Measurements from ENCODE around the gene WASF2. TPM values are rescaled to one million over a fixed set of nuclear protein-coding genes. Genes with fewer than 3 reads are reported as not detected.

The WASF2 gene
- total RNA-seq, 1 donor from 2014 or later = 35.0 TPM

DNA sequence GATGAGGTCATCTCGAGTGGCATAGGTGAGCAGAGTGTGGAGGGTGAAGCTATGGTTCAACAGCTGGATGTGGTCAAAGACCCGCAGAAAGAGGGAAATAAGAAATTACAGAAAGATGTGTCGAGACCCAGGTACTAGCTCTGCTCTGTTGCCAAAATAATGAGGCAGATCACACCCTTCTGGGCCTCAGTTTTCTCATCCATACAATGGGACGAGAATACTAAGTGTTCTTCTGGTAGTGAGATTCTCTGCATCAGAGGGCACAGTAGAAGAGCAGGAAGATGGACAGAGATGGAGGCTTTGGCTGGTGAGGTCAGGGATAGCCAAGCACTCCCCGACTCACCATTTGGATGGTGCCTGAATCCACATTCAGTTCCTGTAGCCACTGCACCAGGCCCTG is 134.3 kb downstream of the WASF2 start:
- Mint-ChIP-seq H3K36me3 (peaks cover 8% of the 10 kb centered on the region), H3K4me3 (peak overlapping the region; percentile 30), H3K4me1 (peaks cover 28% of the 10 kb centered on the region), H3K27me3 (ENCODE audit: insufficient read depth, low read depth) (peaks cover 31% of the 10 kb centered on the region), H3K27ac (no peak overlapping the region), H3K9me3 (no peaks in the 10 kb centered on the region)
- H3K79me2 ChIP-seq (ENCODE audit: low read depth) = no peaks in the 10 kb centered on the region
- H3K4me2 ChIP-seq = no peak overlapping the region
- TF ChIP-seq EZH2phosphoT487 (IDR thresholded peaks at IDR 0.05) (no peak), EZH2 (IDR thresholded peaks at IDR 0.05) (no peak)
- TF ChIP-seq, protein P1, sequence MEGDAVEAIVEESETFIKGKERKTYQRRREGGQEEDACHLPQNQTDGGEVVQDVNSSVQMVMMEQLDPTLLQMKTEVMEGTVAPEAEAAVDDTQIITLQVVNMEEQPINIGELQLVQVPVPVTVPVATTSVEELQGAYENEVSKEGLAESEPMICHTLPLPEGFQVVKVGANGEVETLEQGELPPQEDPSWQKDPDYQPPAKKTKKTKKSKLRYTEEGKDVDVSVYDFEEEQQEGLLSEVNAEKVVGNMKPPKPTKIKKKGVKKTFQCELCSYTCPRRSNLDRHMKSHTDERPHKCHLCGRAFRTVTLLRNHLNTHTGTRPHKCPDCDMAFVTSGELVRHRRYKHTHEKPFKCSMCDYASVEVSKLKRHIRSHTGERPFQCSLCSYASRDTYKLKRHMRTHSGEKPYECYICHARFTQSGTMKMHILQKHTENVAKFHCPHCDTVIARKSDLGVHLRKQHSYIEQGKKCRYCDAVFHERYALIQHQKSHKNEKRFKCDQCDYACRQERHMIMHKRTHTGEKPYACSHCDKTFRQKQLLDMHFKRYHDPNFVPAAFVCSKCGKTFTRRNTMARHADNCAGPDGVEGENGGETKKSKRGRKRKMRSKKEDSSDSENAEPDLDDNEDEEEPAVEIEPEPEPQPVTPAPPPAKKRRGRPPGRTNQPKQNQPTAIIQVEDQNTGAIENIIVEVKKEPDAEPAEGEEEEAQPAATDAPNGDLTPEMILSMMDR (IDR thresholded peaks at IDR 0.05) = no peak
- no peaks in the 10 kb centered on the region for H3K9me3 ChIP-seq (ENCODE audit: low read depth)
- H3K36me3 ChIP-seq = no peaks in the 10 kb centered on the region
- peaks cover 16% of the 10 kb centered on the region for H3K4me1 ChIP-seq
- DNase-seq (ENCODE audit: low spot score) = no peak
- H3K27ac ChIP-seq = no peak overlapping the region
- peaks cover 15% of the 10 kb centered on the region for H3F3A ChIP-seq (ENCODE audit: low read depth)
- peaks cover 17% of the 10 kb centered on the region for H4K20me1 ChIP-seq (ENCODE audit: low read depth)
- H3K9ac ChIP-seq = no peak overlapping the region
- H3K4me3 ChIP-seq = no peak overlapping the region
- H2AFZ ChIP-seq (replicated peaks) = no peak overlapping the region
- peaks cover 34% of the 10 kb centered on the region for H3K27me3 ChIP-seq

Other genes starting within 250 kb of the WASF2 start
- 7.4 and 28.7 TPM in 2 replicates for gene TMEM222, start 168.0 kb downstream of the WASF2 start, total RNA-seq (ENCODE audit: low replicate concordance)
- gene SYTL1, start 148.1 kb downstream of the WASF2 start, total RNA-seq (ENCODE audit: low replicate concordance) = 5.7 and 7.9 TPM in 2 replicates
- 1.9 and 11.7 TPM in 2 replicates for gene MAP3K6, start 123.2 kb downstream of the WASF2 start, total RNA-seq (ENCODE audit: low replicate concordance)
- gene FCN3, start 115.3 kb downstream of the WASF2 start, total RNA-seq (ENCODE audit: low replicate concordance) = not detected in 2 replicates
- 1.5 and 1.6 TPM in 2 replicates for gene CD164L2, start 106.8 kb downstream of the WASF2 start, total RNA-seq (ENCODE audit: low replicate concordance)
- 3.0 and 3.1 TPM in 2 replicates for gene GPR3, start 97.5 kb downstream of the WASF2 start, total RNA-seq (ENCODE audit: low replicate concordance)
- gene AHDC1, start 114.0 kb upstream of the WASF2 start, total RNA-seq (ENCODE audit: low replicate concordance) = 7.0 and 26.5 TPM in 2 replicates
- gene FGR, start 145.0 kb upstream of the WASF2 start, total RNA-seq (ENCODE audit: low replicate concordance) = not detected in 2 replicates
- 2.4 and 7.2 TPM in 2 replicates for gene IFI6, start 182.0 kb upstream of the WASF2 start, total RNA-seq (ENCODE audit: low replicate concordance)
- 13.6 and 28.2 TPM in 2 replicates for gene FAM76A, start 235.8 kb upstream of the WASF2 start, total RNA-seq (ENCODE audit: low replicate concordance)

All from neural progenitor cell (in vitro differentiated cells).